Activated CD4-positive, CD25-positive, alpha-beta regulatory T cell treated with anti-CD3 and anti-CD28 coated beads, Interleukin-2, amount 50 U/mL, for 24 hours (primary cell): ENCODE data around the gene NAALADL2.

Experiments used
- ATAC-seq, 2 donors: fragments of 150-1000 bp; cut with Tn5 transposase; one replicate each; pipeline ENCODE4 v1.10.0; 2021; ENCODE audit warnings: mild to moderate bottlenecking in 1 of 2, moderate library complexity in 1 of 2

Gene NAALADL2

DNA sequence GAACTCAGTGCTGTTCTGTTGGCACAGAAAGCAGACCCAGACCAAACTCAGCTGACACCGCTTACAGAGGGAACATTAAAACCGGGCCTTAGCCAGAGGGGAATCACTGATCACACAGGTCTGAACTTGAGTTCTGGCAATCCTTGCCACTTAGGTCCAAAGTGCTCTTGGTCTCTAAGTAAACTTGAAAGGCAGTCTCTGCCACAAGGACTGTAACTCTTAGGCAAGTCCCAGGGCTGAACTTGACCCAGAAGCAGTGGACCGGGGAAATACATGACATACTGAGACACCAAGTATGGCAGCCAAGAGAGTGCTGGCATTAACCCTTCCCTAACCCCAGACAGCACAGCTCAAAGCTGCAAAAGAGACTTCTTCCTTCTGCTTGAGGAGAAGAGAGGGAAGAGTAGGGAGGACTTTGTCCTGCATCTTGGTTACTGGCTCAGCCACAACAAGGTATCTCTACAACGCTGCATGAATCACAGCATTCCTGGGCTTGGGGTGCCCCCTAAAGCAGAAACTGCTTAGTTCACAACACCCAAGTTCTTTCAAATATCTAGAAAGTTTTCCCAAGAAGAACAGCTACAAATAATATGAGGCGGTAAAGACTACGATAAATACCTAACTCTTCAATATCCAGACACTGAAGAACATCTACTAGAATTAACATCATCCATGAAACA is 32.5 kb downstream of the NAALADL2 start:
- ATAC-seq = no peak

DNA sequence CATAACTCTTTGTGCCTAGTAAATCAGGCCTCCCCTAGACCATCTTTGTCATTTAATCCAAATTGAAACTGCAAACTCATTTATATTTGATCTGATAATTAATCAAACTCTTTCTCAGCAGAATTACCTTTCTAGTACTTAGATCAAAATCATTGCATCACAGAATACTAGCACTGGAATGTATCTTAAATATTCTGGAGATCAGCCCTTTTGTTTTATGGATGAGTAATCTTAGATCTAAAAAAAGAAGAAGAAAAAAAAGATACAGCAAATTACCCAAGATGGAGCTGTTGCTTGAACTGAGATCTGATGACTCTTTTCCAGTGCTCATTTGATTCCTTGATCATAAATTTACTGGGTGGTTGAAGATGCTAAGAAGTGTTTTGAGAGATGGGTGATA is 47.9 kb downstream of the NAALADL2 start:
- no peak for ATAC-seq

DNA sequence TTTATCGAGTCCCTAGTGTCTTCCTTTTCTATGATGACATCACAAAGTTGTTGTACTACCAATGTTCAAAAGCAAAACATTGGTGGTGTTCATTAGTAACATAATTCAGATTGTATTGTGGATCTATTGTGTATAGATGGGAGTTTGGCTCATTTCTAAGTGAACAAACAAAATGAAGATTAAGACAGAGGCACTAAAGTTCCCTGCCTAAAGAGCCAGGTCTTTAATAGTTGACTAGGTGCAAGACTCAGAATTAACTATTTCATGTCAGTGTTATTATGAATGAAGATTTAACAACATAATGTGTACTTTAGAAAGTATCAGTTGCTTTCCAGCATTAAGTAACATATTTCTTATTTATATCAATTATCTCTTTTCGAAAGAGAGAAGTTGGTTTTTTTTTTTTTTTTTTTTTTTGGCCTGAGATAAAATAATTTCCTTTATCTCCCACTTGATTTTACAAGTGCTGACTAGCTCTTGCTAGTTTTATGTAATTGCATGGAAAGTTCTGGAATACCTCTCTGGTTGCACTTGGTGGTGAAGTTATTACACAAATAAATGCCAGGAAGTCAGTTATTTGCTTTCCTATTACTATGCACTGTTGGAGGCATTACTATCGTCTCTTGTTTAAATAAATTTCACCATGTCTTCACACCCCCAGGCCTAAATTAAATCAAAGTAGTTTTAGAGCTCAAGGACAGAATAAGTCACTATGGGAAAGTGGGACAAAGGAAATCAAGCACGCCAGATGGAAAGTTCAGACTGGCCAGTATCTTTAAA is 48.7 kb downstream of the NAALADL2 start:
- ATAC-seq = no peak

DNA sequence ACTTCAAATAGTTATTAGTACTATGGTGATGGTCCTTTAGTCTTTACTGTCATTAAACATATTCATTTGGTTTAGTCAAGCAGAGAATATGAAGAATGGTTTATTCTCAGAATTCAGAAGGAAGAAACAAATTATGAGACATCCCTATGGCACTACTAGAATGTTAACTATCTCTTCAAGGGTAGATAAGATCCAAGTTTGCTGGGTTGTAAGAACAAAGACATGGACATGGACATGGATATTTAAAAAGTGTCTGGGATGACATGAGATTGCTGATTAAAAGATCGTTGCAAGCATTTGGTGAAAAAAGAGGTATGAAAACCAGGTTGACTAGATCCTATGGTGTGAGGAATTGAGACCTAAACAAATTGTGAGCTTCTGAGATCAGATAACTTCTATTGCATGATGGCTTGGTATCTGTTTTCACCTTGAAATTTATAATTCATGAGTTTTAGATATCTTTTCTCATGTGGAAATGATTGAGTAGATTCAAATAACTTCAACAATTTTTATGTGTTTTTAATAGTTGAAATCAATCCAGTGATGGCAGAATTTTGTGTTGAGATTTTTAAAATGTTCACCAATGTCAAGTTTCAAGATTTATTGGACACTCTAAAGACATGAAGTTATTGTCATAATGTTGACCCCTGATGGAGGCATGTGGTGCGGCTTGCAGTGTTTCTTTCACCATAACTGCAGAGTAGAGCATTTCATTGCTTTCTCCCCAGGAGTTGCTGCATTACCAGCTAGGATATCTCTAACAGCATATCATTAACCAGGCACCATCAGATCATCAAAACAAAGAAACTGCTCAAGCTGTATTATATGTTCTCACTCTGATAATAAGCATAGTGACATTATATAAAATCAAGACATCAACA is 72.6 kb downstream of the NAALADL2 start:
- no peak for ATAC-seq

DNA sequence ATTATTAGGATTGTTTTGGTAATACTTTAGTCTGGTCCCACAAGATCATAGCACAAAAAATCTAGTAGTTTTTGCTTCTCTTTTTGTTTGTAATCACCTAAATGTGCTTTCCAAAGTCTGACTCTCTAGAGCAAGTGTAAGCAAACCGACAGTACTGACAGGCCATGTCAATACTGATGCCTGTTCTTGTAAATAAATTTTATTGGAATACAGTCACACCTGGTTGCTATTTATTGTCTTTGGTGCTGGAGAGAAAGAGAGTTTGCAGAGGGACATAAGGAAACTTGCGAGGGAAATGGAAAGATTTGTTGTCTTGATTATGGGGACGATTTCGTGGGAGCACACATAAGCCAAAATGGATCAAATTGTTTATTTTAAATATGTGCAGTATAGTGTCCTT is 77.5 kb downstream of the NAALADL2 start:
- ATAC-seq = no peak

DNA sequence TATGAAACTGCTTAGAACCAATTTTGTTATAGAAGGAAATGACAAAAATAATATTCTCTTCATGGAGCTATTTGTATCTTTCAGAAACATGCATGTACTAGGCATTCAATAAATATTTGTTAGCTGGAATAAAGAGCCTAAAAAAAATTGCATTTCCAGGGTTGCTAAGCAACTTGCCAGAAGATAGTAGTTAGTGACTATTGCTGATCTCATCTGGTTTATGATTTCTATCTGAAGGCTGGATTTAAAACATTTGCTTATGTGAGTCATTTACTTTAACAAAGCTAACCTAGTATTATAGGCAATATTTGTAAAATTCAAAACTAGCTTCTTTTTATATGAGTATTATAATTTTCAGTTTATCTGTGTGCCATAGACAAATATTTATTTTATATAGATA is 78.3 kb downstream of the NAALADL2 start:
- no peak for ATAC-seq

DNA sequence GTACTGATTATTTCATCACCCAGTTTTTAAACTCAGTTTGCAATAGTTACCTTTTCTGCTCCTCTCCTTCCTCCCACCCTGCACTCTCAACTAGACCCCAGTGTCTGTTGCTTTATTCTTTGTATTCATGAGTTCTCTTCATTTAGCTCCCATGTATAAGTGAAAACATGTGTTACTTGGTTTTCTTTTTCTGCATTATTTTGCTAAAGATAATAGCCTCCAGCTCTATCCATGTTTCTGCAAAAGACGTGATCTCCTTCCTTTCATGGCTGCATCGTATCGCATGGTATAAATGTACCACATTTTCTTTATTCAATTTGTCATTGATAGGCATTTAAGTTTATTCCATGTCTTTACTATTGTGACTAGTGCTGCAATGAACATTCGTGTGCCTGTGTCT is 79.0 kb downstream of the NAALADL2 start:
- ATAC-seq = no peak

DNA sequence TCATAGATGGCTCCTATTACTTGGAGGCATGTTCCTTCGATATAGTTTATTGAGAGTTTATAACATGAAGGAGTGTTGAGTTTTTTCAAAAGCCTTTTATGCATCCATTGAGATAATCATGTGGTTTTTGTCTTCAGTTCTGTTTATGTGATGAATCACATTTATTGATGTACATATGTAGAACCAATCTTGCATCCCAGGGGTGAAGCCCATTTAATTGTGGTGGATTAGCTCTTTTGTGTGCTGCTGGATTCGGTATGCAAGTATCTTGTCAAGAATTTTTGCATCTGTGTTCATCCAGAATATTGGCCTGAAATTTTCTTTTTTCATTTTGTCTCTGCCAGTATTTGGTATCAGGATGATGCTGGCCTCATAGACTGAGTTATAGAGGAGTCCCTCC is 81.0 kb downstream of the NAALADL2 start:
- ATAC-seq = no peak

DNA sequence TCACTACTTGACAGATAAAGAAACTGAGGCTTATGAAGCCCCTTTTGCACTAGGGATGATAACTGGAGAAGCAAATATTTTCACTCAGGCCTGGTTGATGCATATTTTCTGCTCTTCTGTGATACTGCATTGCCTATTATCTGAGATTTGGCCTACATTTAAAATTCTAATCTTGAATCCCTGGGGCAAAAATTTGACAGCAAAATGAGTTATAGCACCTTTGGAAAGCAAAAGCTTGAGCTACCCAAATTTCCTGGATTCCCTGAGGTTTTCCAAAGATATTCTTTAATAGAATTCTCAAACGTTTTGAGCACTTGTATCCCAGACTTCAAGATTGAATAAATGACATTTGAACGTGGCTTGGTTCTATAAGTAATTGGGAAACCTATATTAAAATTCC is 86.1 kb downstream of the NAALADL2 start:
- ATAC-seq = no peak

DNA sequence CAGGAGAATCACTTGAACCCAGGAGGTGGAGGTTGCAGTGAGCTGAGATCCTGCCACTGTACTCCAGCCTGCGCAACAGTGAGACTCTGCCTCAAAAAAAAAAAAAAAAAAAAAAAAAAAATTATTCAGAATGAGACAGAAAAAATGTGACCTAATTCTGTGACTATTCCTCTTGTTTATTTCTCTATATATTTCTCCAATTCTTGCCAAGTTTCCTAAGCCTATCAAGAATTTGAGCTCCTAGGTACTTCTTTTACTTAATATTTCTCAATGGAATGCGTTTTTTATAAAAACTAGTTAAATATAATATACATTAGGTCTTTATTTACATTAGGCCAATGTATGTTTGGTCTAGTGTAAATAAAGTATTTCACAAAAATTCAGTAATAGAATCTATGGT is 86.8 kb downstream of the NAALADL2 start:
- ATAC-seq = no peak

DNA sequence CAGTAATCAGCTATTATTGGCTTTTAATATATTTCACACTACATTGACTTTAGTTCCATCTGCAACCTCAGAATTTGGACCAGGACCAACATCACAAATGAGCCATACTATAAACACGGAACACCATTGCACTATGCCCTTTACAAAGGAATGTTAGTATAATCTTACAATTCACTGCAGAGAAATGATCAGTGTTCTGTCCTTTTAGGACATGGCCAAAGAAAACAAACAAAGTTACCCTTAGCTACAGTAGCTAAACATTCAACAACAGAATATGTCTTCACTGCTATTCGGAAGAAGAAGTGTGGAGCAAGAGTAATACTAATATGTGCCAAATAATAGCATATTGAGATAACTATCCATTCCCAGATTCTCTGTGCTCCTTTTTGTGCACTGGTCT is 90.4 kb downstream of the NAALADL2 start:
- ATAC-seq = no peak

DNA sequence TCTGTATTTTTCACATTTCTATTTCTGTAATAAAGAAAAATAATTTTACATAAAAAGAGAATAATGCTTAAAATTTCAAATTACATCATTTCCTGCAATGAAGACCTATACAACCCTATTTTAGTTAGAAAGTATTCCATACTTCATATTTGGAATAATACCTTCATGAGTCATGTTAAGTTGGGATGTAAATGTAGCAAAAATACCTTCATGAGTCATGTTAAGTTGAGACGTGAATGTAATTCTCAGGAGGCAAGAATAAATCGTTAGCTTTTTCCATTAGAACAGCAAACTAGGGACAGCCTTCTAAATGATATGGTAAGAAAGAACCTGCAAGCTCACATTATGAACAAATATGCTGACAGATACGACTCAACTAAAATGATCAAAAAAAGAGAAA is 91.9 kb downstream of the NAALADL2 start:
- no peak for ATAC-seq

DNA sequence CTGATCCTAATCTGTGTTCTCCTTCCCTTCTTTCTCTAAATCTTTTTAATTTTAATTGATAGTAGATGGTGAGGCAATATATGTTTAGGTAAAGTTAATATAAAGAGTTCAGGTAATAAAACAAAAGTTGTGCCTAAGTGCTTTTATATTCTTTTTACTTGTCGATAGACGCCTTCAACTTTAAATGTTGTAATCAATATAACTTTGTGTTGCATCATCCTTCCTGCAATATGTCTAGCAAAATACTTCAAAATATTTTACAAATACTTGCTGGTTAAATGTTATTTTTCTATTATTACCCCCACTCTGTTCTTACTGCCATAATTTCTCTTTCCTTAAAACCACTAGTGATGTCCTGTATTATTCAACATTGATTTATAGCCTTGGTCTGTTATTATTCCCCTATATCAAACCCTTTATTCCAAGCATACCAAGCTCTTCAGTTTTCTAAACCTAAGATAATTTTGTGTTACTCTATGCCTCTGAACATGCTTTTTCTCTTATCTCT is 92.4 kb downstream of the NAALADL2 start:
- ATAC-seq = no peak

DNA sequence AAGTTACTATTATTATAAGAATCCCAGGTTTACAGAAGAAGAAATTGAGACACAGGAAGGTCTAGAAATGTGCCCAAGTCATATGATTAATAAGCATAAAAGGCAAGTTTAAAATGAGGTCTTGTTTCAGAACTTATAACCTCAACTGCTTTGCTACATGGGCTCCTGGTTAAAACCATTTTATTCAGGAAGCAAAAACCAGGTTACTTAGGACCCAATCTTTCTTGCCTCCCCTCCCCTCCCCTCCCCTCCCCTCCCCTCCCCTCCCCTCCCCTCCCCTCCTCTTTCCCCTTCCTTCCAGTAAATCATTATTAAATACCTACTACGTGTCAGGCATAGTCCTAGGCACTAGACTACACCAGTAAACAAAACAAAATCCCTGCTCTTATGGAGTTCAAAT is 93.9 kb downstream of the NAALADL2 start:
- no peak for ATAC-seq

DNA sequence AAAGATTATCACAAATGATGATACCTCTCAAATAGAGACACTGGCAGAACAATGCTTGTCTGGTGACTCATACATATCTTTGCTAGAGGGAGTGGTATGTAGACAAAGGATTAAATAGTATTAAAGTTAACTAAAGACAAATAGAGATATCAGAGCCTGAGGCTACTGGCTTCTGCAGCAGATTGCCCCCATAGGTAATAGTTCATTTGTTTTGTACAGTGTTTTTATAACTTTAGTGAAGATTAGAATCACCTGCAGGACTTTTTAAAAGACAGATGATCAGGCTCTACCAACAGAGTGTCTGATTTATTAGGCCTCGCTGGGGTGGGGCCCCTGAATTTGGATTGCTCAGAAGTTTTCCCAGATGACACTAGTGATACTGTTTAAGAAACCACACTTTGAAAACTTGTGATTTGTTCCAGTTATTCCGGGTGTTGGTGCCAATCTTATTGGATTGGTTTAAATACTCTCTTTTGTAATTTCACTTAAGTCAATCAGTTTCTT is 96.4 kb downstream of the NAALADL2 start:
- ATAC-seq = no peak

DNA sequence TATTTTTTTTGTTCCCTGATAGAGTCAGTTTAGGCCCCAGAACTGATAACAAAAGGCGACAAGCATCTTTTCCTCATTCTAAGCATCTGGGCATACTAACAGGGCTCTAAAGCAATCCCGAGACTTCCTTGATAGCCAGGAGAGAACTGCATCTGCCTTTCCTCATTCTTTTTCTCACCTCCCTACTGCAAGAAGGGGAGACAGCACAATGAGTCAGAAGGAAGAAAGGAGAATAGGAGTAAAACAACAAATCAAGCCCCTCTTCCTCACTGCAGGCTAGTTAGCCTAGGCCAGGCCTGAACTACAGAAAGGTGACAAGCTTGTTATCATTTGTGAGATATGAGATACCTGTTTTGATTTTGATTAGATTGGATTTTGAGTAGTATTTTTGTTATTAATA is 97.9 kb downstream of the NAALADL2 start:
- ATAC-seq = no peak

DNA sequence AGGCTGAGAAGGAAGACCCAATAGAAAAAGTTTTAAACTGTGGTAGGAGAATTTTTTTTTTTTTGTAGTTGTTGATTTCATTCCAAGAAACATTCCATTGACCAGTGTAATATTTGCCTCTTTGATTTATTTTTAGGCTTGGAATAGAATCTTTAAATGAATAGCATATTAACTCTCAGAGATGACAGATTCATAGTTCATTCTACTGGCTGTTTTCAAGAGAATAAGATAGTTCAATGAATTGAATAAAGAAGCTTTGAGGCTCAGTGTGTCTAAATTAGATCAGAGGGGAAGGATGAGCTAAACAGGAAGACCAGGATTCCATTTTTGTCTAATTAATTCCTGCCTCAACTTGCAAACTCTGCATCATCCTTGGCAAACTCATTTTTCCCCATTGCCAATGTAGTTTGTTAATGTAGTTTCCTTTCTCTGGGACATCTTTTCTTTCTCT is 98.4 kb downstream of the NAALADL2 start:
- ATAC-seq = no peak

DNA sequence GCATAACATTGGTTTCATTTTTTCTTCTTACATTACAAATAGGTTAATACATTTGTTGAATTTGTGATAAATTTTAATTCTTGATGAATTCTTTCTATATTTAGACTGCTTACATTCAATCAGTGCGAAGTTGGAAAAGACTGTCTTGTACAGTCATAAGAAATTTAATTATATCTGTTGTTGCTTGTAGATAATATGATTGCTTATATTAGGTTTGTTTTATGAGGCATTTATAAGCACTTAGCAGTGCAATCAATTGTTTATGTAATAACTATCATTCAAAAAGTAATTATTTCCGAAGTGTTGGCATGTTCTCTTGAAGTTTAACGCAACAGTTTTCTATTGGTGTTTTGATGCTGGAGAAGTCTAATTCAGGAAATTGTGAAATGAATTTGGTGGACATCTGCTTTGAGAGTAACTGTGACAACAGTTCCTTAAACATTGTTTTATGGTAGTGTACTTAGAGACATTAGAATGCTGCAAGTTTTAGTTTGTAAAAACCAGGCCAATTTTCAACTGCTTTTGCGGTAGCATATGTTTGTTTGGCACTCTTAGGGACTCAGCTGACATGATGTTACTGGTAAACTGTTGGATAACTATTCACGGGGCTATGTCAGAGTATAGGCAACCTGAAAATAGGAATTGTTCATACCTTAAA is 99.7 kb downstream of the NAALADL2 start:
- ATAC-seq = no peak

DNA sequence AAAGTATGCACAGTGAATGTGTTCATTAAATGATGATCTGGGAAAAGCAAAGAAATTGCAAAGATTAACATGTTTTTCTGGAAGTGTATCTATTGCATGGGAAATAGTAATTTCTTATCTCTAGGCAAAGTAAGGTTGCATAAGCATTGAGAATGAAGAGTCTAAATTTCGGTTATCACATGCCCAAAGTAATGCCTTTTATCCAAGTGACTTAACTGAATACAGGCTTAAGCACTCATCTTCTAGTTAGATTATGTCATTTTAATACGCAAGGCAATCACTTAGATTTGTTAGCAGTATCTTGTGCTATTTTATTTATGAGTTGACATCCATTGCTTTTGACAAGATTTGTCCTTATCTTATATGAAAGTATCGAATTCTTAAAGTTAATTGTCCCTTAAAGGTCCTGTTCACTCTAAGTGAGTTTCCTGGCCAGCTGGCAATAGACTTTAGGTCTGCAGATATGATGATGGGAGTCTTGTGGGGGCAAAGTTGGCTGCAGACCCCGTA is 100.5 kb downstream of the NAALADL2 start:
- ATAC-seq = no peak

DNA sequence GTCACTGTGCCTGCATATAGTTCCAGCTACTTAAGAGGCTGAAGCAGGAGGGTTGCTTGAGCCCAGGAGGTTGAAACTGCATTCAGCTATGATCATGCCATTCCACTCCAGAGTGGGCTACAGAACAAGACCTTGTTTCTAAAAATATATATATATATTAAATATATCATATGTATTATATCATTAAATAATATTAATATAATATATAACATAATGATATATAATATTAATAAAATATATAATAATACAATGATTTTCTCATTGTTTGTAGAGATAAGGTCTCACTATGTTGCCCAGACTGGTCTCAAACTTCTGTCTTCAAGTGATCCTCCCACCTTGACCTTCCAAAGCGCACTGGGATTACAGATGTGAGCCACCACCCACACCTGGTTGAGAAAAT is 101.8 kb downstream of the NAALADL2 start:
- no peak for ATAC-seq

DNA sequence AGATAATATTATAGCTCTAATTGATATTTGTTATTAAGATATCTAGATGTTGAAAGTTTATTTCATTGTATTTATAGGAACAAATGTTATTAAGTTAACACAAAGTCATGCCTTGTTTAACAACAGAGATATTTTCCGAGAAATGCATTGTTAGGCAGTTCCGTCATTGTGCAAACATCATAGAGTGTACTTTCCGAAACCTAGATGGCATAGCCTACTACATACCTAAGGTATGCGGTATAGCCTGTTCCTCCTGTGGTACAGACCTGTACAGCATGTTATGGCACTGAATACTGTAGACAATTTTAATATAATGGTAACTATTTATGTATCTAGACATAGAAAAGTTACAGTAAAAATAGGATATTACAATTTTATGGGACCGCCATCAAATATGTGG is 114.3 kb downstream of the NAALADL2 start:
- no peak for ATAC-seq

DNA sequence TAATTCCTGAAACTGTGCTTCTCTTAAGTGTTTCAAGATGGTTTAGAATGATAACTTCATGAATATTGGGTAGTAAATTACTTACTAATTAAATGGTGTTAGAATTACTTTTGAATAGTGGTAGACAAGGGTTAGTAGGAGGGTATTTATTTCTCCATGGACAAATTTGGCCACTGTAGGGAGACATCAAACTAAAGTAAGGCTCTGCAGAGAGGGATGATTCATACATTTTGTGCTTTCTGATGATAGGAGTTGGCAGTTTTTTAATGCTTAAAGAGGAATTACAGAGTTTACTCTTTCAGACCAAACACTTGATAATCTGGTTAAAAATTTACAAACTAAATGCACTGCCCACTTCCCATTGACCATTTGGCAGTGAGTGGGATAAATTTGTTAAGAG is 127.6 kb downstream of the NAALADL2 start:
- ATAC-seq = no peak
